ENCODE results near the gene MGA. TPM values are rescaled to one million over a fixed set of nuclear protein-coding genes. Genes with fewer than 3 reads are reported as not detected.

The MGA gene
- total RNA-seq, 1 donor from 2014 or later = 43.1 TPM

DNA sequence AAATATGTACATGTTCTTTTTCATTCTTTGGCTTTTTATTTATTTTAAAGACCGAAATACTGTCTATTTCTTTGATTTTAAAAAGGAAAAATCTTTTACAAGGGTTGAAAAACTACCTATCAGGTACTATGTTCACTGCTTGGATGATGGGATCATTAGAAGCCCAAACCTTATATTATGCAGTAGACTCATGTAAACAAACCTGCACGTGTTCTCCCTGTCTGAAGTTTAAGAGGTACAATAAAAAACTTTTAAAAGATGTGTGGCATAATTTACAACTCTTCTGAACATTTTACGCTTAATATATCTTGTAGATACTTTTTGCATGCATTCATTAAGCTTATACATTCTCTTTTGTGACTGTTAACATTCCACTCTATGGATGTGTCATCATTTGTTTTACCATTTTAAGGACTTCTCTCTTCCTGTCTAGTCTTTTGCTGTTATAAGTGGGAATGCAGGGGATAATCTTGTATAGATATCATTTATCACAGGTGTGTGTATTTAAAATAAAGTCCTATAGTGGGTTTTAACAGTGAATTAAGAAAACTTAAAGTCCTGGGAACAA is 6.2 kb downstream of the MGA start:
- Histone ChIP-seq H3K4me3 (ENCODE audit: low read depth, low read length) (no peak overlapping the region), H3K36me3 (ENCODE audit: control insufficient read depth, insufficient read depth, low read length) (no peaks in the 10 kb centered on the region), H3K27me3 (ENCODE audit: control insufficient read depth, insufficient read depth, low read length) (no peaks in the 10 kb centered on the region)
- DNase-seq (ENCODE audit: low read depth) = no peak
- TF ChIP-seq, protein P1, sequence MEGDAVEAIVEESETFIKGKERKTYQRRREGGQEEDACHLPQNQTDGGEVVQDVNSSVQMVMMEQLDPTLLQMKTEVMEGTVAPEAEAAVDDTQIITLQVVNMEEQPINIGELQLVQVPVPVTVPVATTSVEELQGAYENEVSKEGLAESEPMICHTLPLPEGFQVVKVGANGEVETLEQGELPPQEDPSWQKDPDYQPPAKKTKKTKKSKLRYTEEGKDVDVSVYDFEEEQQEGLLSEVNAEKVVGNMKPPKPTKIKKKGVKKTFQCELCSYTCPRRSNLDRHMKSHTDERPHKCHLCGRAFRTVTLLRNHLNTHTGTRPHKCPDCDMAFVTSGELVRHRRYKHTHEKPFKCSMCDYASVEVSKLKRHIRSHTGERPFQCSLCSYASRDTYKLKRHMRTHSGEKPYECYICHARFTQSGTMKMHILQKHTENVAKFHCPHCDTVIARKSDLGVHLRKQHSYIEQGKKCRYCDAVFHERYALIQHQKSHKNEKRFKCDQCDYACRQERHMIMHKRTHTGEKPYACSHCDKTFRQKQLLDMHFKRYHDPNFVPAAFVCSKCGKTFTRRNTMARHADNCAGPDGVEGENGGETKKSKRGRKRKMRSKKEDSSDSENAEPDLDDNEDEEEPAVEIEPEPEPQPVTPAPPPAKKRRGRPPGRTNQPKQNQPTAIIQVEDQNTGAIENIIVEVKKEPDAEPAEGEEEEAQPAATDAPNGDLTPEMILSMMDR (IDR thresholded peaks at IDR 0.05; ENCODE audit: insufficient read depth, low read length, poor library complexity, severe bottlenecking) = no peak

DNA sequence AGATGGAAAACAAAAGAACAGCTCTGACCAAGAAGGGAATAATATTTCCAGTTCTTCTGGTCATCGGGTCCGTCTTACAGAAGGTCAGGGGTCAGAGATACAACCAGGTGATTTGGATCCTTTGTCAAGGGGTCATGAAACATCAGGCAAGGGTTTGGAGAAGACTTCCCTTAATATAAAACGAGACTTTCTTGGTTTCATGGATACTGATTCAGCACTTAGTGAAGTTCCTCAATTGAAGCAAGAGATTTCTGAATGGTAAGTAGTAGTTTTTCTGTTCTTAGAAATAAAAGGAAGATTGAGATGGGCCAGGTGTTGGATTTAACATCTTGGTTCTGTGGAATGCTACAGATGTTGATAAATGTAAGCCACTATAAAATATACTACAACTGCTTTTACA is 9.5 kb downstream of the MGA start:
- Histone ChIP-seq H3K36me3 (ENCODE audit: control insufficient read depth, insufficient read depth, low read length) (no peaks in the 10 kb centered on the region), H3K4me3 (ENCODE audit: low read depth, low read length) (no peak overlapping the region), H3K27me3 (ENCODE audit: control insufficient read depth, insufficient read depth, low read length) (no peaks in the 10 kb centered on the region)
- TF ChIP-seq, protein P1 (IDR thresholded peaks at IDR 0.05; ENCODE audit: insufficient read depth, low read length, poor library complexity, severe bottlenecking) = no peak
- DNase-seq (ENCODE audit: low read depth) = no peak

DNA sequence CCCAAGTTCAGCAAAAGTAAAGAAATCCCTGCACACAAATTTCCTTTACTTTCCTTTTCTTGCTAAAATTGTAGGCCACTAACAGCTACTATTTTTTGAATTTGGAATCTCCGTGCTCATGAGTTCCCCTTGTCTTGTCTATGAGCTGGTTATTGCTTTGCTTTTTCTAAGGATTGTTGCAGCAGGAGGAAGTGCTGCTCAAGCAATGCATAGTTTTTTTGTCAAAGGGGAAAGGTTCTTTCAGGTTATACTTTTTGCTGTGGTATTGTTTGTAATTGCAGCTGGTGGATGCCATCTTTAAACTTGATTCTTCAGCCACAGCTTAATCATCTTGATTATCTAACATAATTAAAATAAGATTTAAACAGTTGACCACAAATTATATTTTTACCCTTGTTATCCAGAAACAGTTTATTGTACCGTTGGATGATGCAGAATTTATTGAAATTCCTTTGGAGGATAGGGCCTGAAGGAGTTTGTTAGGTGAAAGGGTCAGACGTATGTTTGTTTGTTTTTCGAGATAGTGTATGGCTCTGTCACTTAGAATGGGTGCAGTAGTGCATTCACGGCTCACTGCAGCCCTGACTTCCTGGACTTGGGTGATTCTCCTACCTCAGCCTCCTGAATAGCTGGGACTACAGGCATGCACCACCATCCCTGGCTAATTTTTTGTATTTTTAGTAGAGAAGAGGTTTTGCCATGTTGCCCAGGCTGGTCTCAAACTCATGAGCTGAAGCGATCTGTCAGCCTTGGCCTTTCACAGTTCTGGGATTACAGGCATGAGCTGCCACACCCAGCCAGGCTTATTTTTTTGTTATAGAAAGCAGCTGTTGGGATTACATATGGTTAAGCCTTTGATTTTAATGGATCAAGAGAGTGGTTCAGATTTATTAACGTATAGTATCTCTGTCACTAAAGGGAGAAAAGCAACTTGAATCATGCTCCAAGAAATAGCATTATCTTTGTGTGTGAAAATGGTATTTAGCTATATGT is 11.7 kb downstream of the MGA start:
- TF ChIP-seq, protein P1 (IDR thresholded peaks at IDR 0.05; ENCODE audit: insufficient read depth, low read length, poor library complexity, severe bottlenecking) = no peak
- DNase-seq (ENCODE audit: low read depth) = no peak
- Histone ChIP-seq H3K27me3 (ENCODE audit: control insufficient read depth, insufficient read depth, low read length) (no peaks in the 10 kb centered on the region), H3K36me3 (ENCODE audit: control insufficient read depth, insufficient read depth, low read length) (no peaks in the 10 kb centered on the region), H3K4me3 (ENCODE audit: low read depth, low read length) (no peak overlapping the region)

DNA sequence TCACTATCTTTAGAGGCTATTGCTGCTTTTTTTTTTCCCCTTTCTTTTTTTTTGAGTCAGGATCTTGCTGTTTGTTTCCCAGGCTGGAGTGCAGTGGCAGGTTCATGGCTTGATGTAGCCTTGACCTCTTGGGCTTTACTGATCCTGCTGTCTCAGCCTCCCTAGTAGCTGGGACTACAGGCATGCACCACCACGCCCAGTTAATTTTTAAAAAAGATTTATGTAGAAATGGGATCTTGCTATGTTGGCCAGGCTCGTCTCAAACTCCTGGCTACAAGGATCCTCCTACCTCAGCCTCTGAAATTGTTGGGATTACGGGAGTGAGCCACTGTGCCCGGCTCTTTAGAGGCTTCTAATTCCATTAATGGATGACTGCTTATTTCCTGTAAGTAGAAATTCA is 15.1 kb downstream of the MGA start:
- TF ChIP-seq, protein P1 (IDR thresholded peaks at IDR 0.05; ENCODE audit: insufficient read depth, low read length, poor library complexity, severe bottlenecking) = no peak
- DNase-seq (ENCODE audit: low read depth) = no peak
- no peaks in the 10 kb centered on the region for H3K36me3 ChIP-seq (ENCODE audit: control insufficient read depth, insufficient read depth, low read length)
- H3K27me3 ChIP-seq (ENCODE audit: control insufficient read depth, insufficient read depth, low read length) = no peaks in the 10 kb centered on the region
- H3K4me3 ChIP-seq (ENCODE audit: low read depth, low read length) = no peak overlapping the region

DNA sequence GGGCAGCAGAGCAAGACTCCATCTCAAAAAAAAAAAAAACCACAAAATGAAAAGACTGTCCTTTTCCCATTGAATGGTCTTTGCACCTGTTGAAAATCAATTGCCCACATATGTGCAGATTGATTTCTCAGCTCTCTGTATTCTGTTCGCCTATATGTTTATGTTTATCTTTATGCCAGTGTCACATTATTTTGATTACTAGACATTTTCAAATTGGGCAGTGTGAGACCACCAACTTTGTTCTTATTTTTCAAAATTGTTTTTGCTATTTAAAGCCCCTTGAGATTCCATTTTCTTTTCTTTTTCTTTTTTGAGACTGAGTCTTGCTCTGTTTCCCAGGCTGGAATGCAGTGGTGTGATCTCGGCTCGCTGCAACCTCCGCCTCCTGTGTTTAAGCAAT is 18.5 kb downstream of the MGA start:
- Histone ChIP-seq H3K36me3 (ENCODE audit: control insufficient read depth, insufficient read depth, low read length) (no peaks in the 10 kb centered on the region), H3K27me3 (ENCODE audit: control insufficient read depth, insufficient read depth, low read length) (no peaks in the 10 kb centered on the region), H3K4me3 (ENCODE audit: low read depth, low read length) (no peak overlapping the region)
- no peak for DNase-seq (ENCODE audit: low read depth)
- TF ChIP-seq, protein P1 (IDR thresholded peaks at IDR 0.05; ENCODE audit: insufficient read depth, low read length, poor library complexity, severe bottlenecking) = no peak
